IMR-90 (cell line): ENCODE data around the gene METTL25.

Experiments used
- ELK1 ChIP-seq: fragments of 150-350 bp; IDR thresholded peaks from 2 replicates; pipeline ENCODE4 v1.6.1; 2016; ENCODE audit warnings: low read depth, mild to moderate bottlenecking, low read length, moderate library complexity, borderline replicate concordance
- MXI1 ChIP-seq: IDR thresholded peaks from 2 replicates; pipeline ENCODE4 v1.6.1; 2012; ENCODE audit warnings: low read depth, mild to moderate bottlenecking, low read length, moderate library complexity, borderline replicate concordance
- POLR2A ChIP-seq: IDR thresholded peaks from 2 replicates; pipeline ENCODE4 v1.6.1; 2012; ENCODE audit warnings: mild to moderate bottlenecking, low read depth, low read length
- TF ChIP-seq, protein P1 (sequence below): conservative IDR thresholded peaks from 2 replicates; pipeline ENCODE4 v1.5.1; 2012; ENCODE audit warnings: mild to moderate bottlenecking, low read depth, low read length, improper control_type of control experiment

DNA sequence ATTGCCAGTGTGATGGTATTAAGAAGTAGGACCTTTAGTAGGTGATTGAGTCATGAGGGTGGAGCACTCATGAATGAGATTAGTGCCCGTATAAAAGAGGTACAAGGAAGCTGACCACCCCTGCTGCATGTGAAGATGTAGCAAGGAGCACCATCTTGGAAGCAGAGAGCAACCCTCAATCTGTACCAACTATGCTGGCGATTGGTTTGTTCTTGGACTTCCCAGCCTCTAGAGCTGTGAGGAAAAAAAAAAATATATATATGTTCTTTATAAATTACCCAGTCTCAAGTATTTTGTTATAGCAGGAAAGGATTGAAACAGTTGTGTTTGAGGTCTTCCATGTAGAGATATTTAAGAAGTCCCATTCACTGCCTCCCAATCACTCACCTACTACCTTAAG lies 16.9 kb downstream of the METTL25 start:
- TF ChIP-seq, protein P1, sequence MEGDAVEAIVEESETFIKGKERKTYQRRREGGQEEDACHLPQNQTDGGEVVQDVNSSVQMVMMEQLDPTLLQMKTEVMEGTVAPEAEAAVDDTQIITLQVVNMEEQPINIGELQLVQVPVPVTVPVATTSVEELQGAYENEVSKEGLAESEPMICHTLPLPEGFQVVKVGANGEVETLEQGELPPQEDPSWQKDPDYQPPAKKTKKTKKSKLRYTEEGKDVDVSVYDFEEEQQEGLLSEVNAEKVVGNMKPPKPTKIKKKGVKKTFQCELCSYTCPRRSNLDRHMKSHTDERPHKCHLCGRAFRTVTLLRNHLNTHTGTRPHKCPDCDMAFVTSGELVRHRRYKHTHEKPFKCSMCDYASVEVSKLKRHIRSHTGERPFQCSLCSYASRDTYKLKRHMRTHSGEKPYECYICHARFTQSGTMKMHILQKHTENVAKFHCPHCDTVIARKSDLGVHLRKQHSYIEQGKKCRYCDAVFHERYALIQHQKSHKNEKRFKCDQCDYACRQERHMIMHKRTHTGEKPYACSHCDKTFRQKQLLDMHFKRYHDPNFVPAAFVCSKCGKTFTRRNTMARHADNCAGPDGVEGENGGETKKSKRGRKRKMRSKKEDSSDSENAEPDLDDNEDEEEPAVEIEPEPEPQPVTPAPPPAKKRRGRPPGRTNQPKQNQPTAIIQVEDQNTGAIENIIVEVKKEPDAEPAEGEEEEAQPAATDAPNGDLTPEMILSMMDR: no peak
- TF ChIP-seq MXI1 (no peak), ELK1 (no peak), POLR2A (no peak)
